NCI-H510A treated with DMSO at 0.1 percent for 48 hours (cell line): Measurements from ENCODE around the gene BMPR1A.

Experiments used
- DNase-seq: peaks from one replicate; lab custom pipeline; 2025; lab: John Stamatoyannopoulos, UW

Gene BMPR1A

DNA sequence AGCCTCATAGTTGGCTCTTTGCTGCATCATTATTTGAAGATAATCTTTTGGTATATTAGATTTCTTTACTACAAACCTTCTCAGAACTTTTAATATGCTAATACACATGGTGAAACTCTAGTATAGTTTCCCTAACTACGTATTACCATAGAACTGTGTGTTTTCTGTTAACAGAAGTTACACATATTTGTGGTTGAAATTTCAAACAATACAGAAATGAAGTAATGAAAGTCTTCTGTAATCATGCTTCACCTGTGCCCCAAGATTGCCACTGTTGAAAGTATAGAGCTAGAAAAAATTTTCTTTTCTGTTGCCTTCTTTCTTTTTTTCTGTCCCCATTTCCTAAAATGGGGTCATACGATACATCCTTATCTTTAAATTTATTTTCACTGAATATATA lies 9.1 kb downstream of the BMPR1A start:
- no peak for DNase-seq

GRCh38 chr10:86768412-86769062 lies 12.1 kb downstream of the BMPR1A start:
- no peak for DNase-seq

DNA sequence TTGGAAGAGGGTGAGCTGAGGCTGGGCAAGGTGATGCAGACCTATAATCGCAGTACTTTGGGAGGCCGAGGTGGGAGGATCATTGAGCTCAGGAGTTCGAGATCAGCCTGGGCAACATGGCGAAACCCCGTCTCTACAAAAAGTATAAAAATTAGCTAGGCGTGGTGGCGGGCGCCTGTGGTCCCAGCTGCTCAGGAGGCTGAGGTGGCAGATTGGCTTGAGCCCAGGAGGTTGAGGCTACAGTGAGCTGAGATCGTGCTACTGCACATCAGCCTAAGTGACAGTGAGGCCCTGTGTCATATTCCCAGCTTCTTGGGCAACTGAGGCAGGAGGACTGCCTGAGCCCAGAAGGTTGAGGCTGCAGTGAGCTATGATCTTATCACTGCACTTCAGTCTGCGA lies 13.6 kb downstream of the BMPR1A start:
- no peak for DNase-seq

DNA sequence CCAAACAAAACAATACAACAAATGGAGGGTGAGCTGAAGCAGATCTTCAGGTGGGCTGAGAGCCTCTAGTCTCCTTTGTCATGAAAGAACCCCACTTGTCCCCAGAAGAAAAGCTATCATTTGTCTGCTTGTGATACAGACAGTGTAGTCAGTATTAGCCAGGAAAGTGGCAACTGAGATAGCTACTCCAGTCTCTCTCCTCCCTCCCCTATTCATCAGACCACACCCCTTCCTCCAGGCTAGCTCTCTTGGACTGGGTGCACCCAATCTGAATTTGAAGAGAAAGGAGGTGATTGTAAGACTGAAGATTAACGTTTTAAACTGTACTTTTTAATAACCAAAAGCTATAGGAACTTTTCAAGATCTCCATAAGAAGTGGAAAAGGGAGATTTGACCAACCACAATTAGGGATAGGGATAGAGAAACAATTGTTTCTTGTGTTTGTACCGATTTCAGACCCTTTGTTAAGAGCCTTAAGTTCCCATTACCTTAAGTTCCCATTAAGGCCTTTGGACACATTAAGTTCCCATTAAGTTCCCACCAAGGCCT lies 14.1 kb downstream of the BMPR1A start:
- DNase-seq = no peak

DNA sequence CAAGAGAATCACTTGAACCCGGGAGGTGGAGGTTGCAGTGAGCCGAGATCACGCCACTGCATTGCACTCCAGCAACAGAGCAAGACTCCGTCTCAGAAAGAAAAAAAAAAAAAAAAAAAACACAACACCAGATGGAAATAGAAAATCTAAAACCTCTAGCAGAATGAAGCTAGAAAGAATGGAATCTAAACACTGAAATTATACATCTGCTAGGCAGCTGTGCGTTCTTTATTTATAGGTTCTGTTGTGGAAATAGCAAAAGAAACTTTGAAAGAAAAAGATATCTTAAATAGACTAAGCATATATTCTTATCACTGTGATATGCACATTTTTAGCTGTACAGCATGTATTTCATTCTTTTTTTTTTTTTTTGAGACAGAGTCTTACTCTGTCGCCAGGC lies 17.1 kb downstream of the BMPR1A start:
- DNase-seq = no peak

- DNase-seq = no peak
These were observed 18.8 kb downstream of the BMPR1A start for GRCh38 chr10:86775056-86775869.

GRCh38 chr10:86775870-86776180 lies 19.4 kb downstream of the BMPR1A start:
- DNase-seq = no peak

GRCh38 chr10:86779220-86780017 lies 23.0 kb downstream of the BMPR1A start:
- DNase-seq = no peak

DNA sequence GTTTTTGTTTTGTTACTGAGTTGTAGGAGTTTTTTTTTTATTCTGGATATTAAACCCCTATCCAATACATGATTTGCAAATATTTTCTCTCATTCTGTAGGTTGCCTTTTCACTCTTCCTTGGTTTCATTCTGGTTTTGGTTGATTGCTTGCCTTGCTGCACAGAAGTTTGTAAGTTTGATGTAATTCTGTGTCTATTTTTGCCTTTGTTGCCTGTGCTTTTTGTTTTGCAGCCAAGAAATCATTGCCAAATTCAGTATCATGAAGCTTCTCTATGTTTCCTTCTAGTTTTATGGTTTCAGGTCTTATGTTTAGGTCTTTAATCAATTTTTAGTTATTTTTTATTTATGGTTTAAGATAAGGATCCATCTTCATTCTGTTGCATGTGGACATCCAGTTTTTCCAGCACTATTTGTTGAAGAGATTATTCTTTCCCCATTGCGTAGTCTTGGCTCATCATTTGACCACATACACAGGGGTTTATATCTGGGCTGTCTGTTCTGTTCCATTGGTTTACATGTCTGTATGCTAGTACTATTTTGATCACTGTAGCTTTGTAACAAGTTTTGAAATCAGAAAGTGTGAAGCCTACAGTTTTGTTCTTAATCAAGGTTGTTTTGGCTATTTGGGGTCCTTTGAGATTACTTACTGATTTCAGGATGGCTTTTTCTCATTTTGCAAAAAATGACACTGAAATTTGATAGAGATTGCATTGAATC lies 26.4 kb downstream of the BMPR1A start:
- DNase-seq = no peak

DNA sequence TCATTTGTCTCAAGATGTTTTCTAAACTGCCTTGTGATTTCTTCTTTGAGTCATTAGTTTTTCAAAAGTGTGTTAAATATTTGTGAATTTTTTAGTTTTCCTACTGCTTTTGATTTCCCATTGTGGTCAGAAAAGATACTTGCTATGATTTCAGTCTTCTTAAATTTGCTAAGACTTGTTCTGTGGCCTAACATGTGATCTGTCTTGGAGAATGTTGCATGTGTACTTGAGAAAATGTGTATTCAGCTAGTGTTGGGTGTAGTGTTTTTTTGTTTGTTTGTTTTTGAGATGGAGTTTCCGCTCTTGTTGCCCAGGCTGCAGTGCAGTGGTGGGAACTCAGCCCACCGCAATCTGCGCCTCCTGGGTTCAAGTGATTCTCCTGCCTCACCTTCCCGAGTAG lies 28.6 kb downstream of the BMPR1A start:
- no peak for DNase-seq

- DNase-seq = no peak
These were observed 29.5 kb downstream of the BMPR1A start for GRCh38 chr10:86785968-86786367.

GRCh38 chr10:86786368-86786767 lies 29.9 kb downstream of the BMPR1A start:
- DNase-seq = no peak

DNA sequence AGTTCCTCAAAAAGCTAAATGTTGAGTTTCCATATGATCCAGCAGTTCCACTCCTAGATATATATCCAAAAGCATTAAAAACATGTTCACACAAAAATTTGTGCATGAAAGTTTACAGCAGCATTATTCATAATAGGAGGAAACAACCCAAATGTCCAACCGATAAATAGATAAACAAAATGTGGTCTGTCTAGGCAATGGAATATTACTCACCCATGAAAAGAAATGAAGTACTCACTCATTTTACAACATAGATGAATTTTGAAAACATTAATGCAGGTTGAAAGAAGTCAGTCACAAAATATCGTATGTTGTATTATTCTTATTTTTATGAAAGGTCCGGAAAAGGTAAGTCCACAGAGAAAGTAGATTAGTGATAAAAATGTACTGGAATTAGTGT lies 34.0 kb downstream of the BMPR1A start:
- DNase-seq = no peak

DNA sequence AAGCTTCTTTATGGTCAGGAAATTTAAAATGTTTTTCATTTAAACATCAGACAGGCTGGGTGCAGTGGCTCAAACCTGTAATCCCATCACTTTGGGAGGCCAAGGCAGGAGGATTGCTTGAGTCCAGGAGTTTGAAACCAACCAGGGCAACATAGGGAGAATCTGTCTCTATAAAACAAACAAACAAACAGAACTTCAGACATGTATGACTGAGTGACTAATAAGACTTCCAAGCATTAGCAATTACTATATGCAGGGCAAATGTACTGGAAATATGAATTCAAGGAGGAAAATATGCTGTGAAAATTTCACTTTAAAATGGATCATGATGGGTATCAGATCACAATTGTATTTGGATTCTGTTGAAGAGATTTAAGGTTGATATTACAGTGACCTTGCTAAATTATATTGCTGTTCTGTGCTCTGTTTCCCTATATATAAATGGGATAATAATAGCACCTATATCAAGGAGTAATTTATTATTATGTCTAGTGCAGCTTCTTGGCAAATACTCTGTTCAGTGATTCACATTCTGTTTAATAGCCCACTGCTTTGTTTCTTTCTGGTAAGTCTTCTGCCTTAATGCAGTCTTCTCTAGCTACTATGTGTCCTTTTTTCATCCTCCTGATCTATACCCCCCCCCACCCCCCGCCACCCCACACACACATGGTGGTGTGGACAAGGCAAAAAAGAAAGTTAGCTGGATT lies 36.2 kb downstream of the BMPR1A start:
- no peak for DNase-seq

GRCh38 chr10:86793696-86794095 lies 37.3 kb downstream of the BMPR1A start:
- DNase-seq = no peak

DNA sequence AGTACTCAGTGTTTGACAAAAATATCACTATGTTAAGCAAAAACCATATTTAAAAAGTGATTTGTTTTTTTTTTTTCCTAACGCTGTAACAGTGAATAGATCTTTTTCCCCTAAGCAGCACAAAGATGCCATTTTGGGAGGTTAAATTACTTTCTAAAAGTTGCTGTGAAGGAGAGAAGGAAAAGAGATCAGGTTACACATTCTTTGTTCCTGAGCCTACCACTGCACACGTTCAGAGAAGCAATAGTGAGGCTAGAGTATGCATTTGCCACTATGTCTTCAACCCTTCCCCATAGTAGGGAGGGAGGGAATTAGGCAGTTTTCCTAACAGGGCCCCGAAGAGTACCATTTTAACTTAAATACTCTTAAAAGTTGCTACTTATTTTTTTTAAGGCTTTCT lies 38.9 kb downstream of the BMPR1A start:
- peak; percentile 32 for DNase-seq

- no peak for DNase-seq
These were observed 41.6 kb downstream of the BMPR1A start for GRCh38 chr10:86798025-86798424.

DNA sequence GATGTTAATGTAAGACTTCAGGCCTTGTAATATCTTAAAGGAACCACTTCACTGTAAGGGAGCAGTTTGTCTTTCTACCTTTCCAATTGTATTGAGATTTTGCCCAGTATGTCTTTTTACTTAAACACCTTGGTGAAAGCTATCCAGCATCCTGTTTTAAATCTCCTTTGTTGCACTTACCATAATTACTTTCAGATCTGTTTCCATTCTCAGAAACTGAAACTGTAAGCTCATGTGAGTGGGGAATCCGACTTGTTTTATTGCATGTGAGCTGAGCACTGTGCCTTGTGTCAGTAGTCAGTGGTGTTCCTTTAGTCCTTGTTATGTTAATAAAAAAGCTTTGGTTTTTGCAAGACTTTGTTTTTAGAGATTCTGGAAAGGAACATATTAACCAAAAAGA lies 42.2 kb downstream of the BMPR1A start:
- DNase-seq = no peak

- DNase-seq = no peak
These were observed 42.9 kb downstream of the BMPR1A start for GRCh38 chr10:86799188-86799845.

DNA sequence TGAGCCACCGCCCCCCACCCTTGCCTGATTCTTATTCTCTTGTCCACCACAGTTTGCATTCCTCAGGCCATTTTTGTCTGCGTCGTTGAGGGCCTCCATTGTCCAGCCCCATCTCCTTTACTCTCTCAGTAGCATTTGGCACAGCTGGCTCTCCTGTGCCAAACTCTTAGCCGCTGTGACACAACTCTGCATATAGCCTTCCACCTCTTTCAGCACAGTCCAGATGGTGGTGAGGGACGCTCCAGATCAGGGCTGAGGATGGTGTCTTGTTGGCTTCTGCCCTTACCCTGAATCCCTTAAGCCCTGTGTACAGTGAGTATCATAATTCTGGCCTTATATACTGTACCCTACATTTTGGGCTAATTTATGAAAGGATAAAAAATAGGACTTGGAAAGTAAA lies 45.6 kb downstream of the BMPR1A start:
- no peak for DNase-seq
